Subcutaneous adipose tissue (tissue), 4 donors: ENCODE measurements around the gene CLEC1B. TPM values are rescaled to one million over a fixed set of nuclear protein-coding genes. Genes with fewer than 3 reads are reported as not detected.

Source experiments
- CTCF ChIP-seq: fragments of 450-650 bp; IDR thresholded peaks from one replicate; pipeline ENCODE4 v1.5.1; 2016; ENCODE audit warnings: low read depth, mild to moderate bottlenecking, control low read depth, antibody characterized with exemption, moderate library complexity
- total RNA-seq, 4 donors: library from RNA; depleted of rRNA; stranded (reverse); fragments of >200 nt; gene quantifications; one replicate each; pipeline ENCODE4 v1.1.0, GENCODE V29; 2016

The CLEC1B gene
- total RNA-seq, 4 donors from 2014 or later: not detected

- no peak for TF ChIP-seq CTCF
Observed at GRCh38 chr12:10012630-10013330, 13.9 kb upstream of the CLEC1B start.

GRCh38 chr12:10001171-10001776 lies 2.4 kb upstream of the CLEC1B start:
- TF ChIP-seq CTCF: no peak

- TF ChIP-seq CTCF: no peak
Observed at GRCh38 chr12:9992296-9992695, 6.6 kb downstream of the CLEC1B start.

- no peak for TF ChIP-seq CTCF
Observed at GRCh38 chr12:9991876-9992275, 7.0 kb downstream of the CLEC1B start.

- no peak for TF ChIP-seq CTCF
Observed at GRCh38 chr12:9980126-9980525, 18.8 kb downstream of the CLEC1B start.

- no peak for TF ChIP-seq CTCF
Observed at GRCh38 chr12:9977916-9978315, 21.0 kb downstream of the CLEC1B start.

- no peak for TF ChIP-seq CTCF
Observed at GRCh38 chr12:9975614-9976013, 23.3 kb downstream of the CLEC1B start.
